Measurements from ENCODE around the gene PGBD2.

Gene PGBD2

GRCh38 chr1:248905662-248906008 is 400 bp upstream of the PGBD2 start:
- peak overlapping the region; percentile 65 for H3K4me3 ChIP-seq (ENCODE audit: low read depth, low read length)
- TF ChIP-seq CTCF (IDR thresholded peaks at IDR 0.05; ENCODE audit: low read depth, low read length), result no peak

- TF ChIP-seq CTCF (IDR thresholded peaks at IDR 0.05; ENCODE audit: low read depth, low read length), result no peak
- H3K4me3 ChIP-seq (ENCODE audit: low read depth, low read length), result peak overlapping the region; percentile 72
Observed at GRCh38 chr1:248906753-248907661, 972 bp downstream of the PGBD2 start.

- no peak overlapping the region for H3K4me3 ChIP-seq (ENCODE audit: low read depth, low read length)
- no peak for TF ChIP-seq CTCF (IDR thresholded peaks at IDR 0.05; ENCODE audit: low read depth, low read length)
Observed at GRCh38 chr1:248910761-248911160, 4.7 kb downstream of the PGBD2 start.

GRCh38 chr1:248913933-248914332 is 7.9 kb downstream of the PGBD2 start:
- no peak overlapping the region for H3K4me3 ChIP-seq (ENCODE audit: low read depth, low read length)
- no peak for TF ChIP-seq CTCF (IDR thresholded peaks at IDR 0.05; ENCODE audit: low read depth, low read length)

GRCh38 chr1:248914796-248915381 is 8.9 kb downstream of the PGBD2 start:
- no peak overlapping the region for H3K4me3 ChIP-seq (ENCODE audit: low read depth, low read length)
- no peak for TF ChIP-seq CTCF (IDR thresholded peaks at IDR 0.05; ENCODE audit: low read depth, low read length)

GRCh38 chr1:248918131-248918530 is 12.1 kb downstream of the PGBD2 start:
- TF ChIP-seq CTCF (IDR thresholded peaks at IDR 0.05; ENCODE audit: low read depth, low read length), result no peak
- H3K4me3 ChIP-seq (ENCODE audit: low read depth, low read length), result no peak overlapping the region

Data from WI38 (cell line).